ENCODE measurements around the gene LTB.

- TF ChIP-seq GABPB1 (CRISPR knock-in tag; IDR thresholded peaks at IDR 0.05) (no peak), JUND (IDR thresholded peaks at IDR 0.05; ENCODE audit: borderline replicate concordance, low read depth, low read length) (no peak), JUND (tag; IDR thresholded peaks at IDR 0.05; ENCODE audit: borderline replicate concordance, low read depth, low read length) (no peak)
These were observed 2.4 kb downstream of the LTB start for GRCh38 chr6:31579546-31580437.

All from K562 (cell line).